B cell (primary cell): ENCODE measurements around the gene PRR9. TPM values are rescaled to one million over a fixed set of nuclear protein-coding genes. Genes with fewer than 3 reads are reported as not detected.

Experiments
- ATAC-seq: fragments of 200-7000 bp; cut with Tn5 transposase; one replicate; pipeline ENCODE4 v1.10.0; 2021; ENCODE audit warnings: low read depth, mild to moderate bottlenecking, moderate number of reproducible peaks, moderate library complexity
- CTCF ChIA-PET: fragments of 350-600 bp; sonication (Branson Sonifier 250); formaldehyde crosslinking; loops from one replicate; lab custom pipeline; 2021; ENCODE audit warnings: antibody characterized with exemption, inconsistent platforms; lab: Charles Lee
- POLR2A ChIA-PET: fragments of 350-600 bp; sonication (Branson Sonifier 250); formaldehyde crosslinking; loops from one replicate; lab custom pipeline; 2021; ENCODE audit warnings: antibody characterized with exemption; lab: Charles Lee
- DNase-seq: peaks from one replicate; pipeline ENCODE4 v3.0.0; 2013
- H2AFZ ChIP-seq: 2 replicates; pipeline ENCODE4 v1.6.1; 2012; ENCODE audit warnings: mild to moderate bottlenecking, low read depth, low read length; ENCODE audit not compliant: insufficient read depth, poor library complexity, severe bottlenecking
- H3K27ac ChIP-seq, 2 donors: 1 replicate in 1 of 2; 2 replicates in 1 of 2; pipeline ENCODE4 v1.5.1; 2012 to 2013; ENCODE audit warnings: low read length in 2 of 2, mild to moderate bottlenecking in 2 of 2, moderate library complexity in 1 of 2
- H3K27me3 ChIP-seq, 4 experiments: fragments of 200-600 bp in 1 of 4; sonication (generic) in 1 of 4; replicated peaks in 1 of 4; 1 replicate in 2 of 4; 2 replicates in 2 of 4; pipeline versions ENCODE4 v1.6.1 to v1.7.0; 2013 to 2016; ENCODE audit warnings: low read length in 3 of 4, mild to moderate bottlenecking in 2 of 4, mixed read lengths in 1 of 4, moderate library complexity in 1 of 4; ENCODE audit not compliant: insufficient read depth in 4 of 4, control insufficient read depth in 3 of 4; ENCODE audit errors: control extremely low read depth in 1 of 4
- H3K36me3 ChIP-seq, 2 experiments: replicated peaks in 1 of 2; 1 replicate in 1 of 2; 2 replicates in 1 of 2; pipeline versions ENCODE4 v1.6.1 to v1.7.1; 2013; ENCODE audit warnings: low read length in 1 of 2; ENCODE audit not compliant: insufficient read depth in 2 of 2, control insufficient read depth in 1 of 2; ENCODE audit errors: control extremely low read depth in 1 of 2, extremely low read depth in 1 of 2
- H3K4me1 ChIP-seq, 2 donors: fragments of 200-600 bp in 1 of 2; sonication (generic) in 1 of 2; 1 replicate in 1 of 2; 2 replicates in 1 of 2; pipeline versions ENCODE4 v1.5.1 to v1.6.1; 2013 to 2017; ENCODE audit warnings: low read length in 2 of 2; ENCODE audit not compliant: control insufficient read depth in 2 of 2, insufficient read depth in 2 of 2
- H3K4me2 ChIP-seq: replicated peaks from 2 replicates; pipeline ENCODE3; 2012; ENCODE audit warnings: mild to moderate bottlenecking, low read depth, low read length; ENCODE audit not compliant: poor library complexity, severe bottlenecking
- H3K4me3 ChIP-seq, 5 experiments: fragments of 200-600 bp in 1 of 5; sonication (generic) in 1 of 5; 1 replicate in 3 of 5; 2 replicates in 2 of 5; pipeline versions ENCODE4 v1.5.1 to v1.7.0; 2011 to 2016; ENCODE audit warnings: low read length in 4 of 5, mild to moderate bottlenecking in 4 of 5, low read depth in 2 of 5, control low read depth in 1 of 5, moderate library complexity in 1 of 5; ENCODE audit not compliant: insufficient read depth in 1 of 5; ENCODE audit errors: control extremely low read depth in 1 of 5, extremely low read depth in 1 of 5
- H3K79me2 ChIP-seq: fragments of 200-600 bp; sonication (generic); one replicate; pipeline ENCODE4 v1.6.0; 2016; ENCODE audit warnings: low read length; ENCODE audit not compliant: control insufficient read depth, insufficient read depth
- H3K9ac ChIP-seq: fragments of 200-600 bp; sonication (generic); 2 replicates; pipeline ENCODE4 v1.6.1; 2017; ENCODE audit warnings: mild to moderate bottlenecking, low read length, moderate library complexity
- H3K9me3 ChIP-seq, 3 donors: one replicate each; pipeline versions ENCODE4 v1.6.1 to v1.7.1; 2013; ENCODE audit warnings: low read length in 2 of 3; ENCODE audit not compliant: control insufficient read depth in 2 of 3, insufficient read depth in 1 of 3; ENCODE audit errors: control extremely low read depth in 1 of 3
- H4K20me1 ChIP-seq: 2 replicates; pipeline ENCODE4 v1.6.0; 2012; ENCODE audit warnings: mild to moderate bottlenecking, low read length; ENCODE audit not compliant: insufficient read depth, control insufficient read depth, poor library complexity, severe bottlenecking
- H3K27ac Mint-ChIP-seq: one replicate; pipeline ENCODE4 v1.8.0; 2021; ENCODE audit warnings: mixed read lengths
- H3K27me3 Mint-ChIP-seq: one replicate; pipeline ENCODE4 v1.8.0; 2021; ENCODE audit warnings: mixed read lengths
- H3K4me1 Mint-ChIP-seq: one replicate; pipeline ENCODE4 v1.8.0; 2021; ENCODE audit warnings: mixed read lengths
- H3K4me3 Mint-ChIP-seq: one replicate; pipeline ENCODE4 v1.8.0; 2021; ENCODE audit warnings: mixed read lengths
- H3K9me3 Mint-ChIP-seq: one replicate; pipeline ENCODE4 v1.8.0; 2022; ENCODE audit warnings: mixed read lengths; ENCODE audit not compliant: insufficient read depth
- CTCF ChIP-seq: fragments of 200-600 bp; IDR thresholded peaks from one replicate; pipeline ENCODE4 v1.8.0; 2022; ENCODE audit warnings: antibody characterized with exemption, mild to moderate bottlenecking
- EZH2 ChIP-seq: IDR thresholded peaks from 2 replicates; pipeline ENCODE4 v1.6.1; 2012; ENCODE audit warnings: borderline replicate concordance, low read depth, mild to moderate bottlenecking, moderate library complexity, low read length; ENCODE audit not compliant: insufficient read depth, poor library complexity, severe bottlenecking
- WGBS: methylation state at CpG from one replicate; pipeline ENCODE4 v1.1.5; 2013; ENCODE audit warnings: missing lambda C conversion rate; ENCODE audit not compliant: insufficient coverage; 5-methylcytosine and 5-hydroxymethylcytosine counted together
- intact Hi-C: fragments of 100-400 bp; cut with micrococcal nuclease; formaldehyde crosslinking; loops from one replicate; pipeline ENCODE4 v1.10.0; 2022
- polyA plus RNA-seq: library from polyadenylated mRNA; depleted of rRNA; stranded (reverse); fragments of >200 nt; gene quantifications from 2 replicates; pipeline ENCODE4 v1.2.3, GENCODE V29; 2012
- total RNA-seq, 2 donors: library from RNA; stranded (reverse); fragments of 120-200 nt in 1 of 2; gene quantifications; 1 replicate in 1 of 2; 2 replicates in 1 of 2; pipeline versions ENCODE4 v1.2.3 to v1.2.4, GENCODE V29; 2013 to 2022

PRR9 gene
- total and polyA plus RNA-seq, 2 donors (not counting 1 experiment from before 2014, with no cell fraction given) = not detected

GRCh38 chr1:153250166-153250565 lies 32.8 kb downstream of the PRR9 start:
- H3K9me3 ChIP-seq = no peaks in the 10 kb centered on the region
- TF ChIP-seq CTCF (no peak), EZH2 (no peak)
- ChIA-PET CTCF (no interaction called here), POLR2A (no interaction called here)
- no peaks in the 10 kb centered on the region for H3K79me2 ChIP-seq
- Mint-ChIP-seq H3K4me1 (no peaks in the 10 kb centered on the region), H3K27me3 (peaks cover 42% of the 10 kb centered on the region), H3K27ac (no peak overlapping the region), H3K9me3 (no peaks in the 10 kb centered on the region), H3K4me3 (no peak overlapping the region)
- H3K27me3 ChIP-seq = peaks cover 0 to 20% (median 14%) of the 10 kb centered on the region in 4 experiments
- ATAC-seq = no peak
- H2AFZ ChIP-seq = no peak overlapping the region
- no peak overlapping the region for H3K9ac ChIP-seq
- intact Hi-C loops = no loop called here
- no peaks in the 10 kb centered on the region for H4K20me1 ChIP-seq
- no CpG with 5 or more reads among the region's 1 CpG for WGBS
- H3K4me2 ChIP-seq = no peak overlapping the region
- H3K36me3 ChIP-seq = no peaks in the 10 kb centered on the region
- H3K4me3 ChIP-seq = no peak overlapping the region
- no peak overlapping the region for H3K27ac ChIP-seq
- no peaks in the 10 kb centered on the region for H3K4me1 ChIP-seq
- no peak for DNase-seq

GRCh38 chr1:153251087-153251486 lies 33.7 kb downstream of the PRR9 start:
- H3K36me3 ChIP-seq = no peaks in the 10 kb centered on the region
- Mint-ChIP-seq H3K9me3 (no peaks in the 10 kb centered on the region), H3K4me3 (no peak overlapping the region), H3K27me3 (peaks cover 39% of the 10 kb centered on the region), H3K4me1 (no peaks in the 10 kb centered on the region), H3K27ac (no peak overlapping the region)
- TF ChIP-seq EZH2 = no peak
- TF ChIP-seq CTCF = no peak
- no peak overlapping the region for H3K4me2 ChIP-seq
- ATAC-seq = no peak
- H3K4me3 ChIP-seq = no peak overlapping the region
- H4K20me1 ChIP-seq = no peaks in the 10 kb centered on the region
- intact Hi-C loops = no loop called here
- no peaks in the 10 kb centered on the region for H3K9me3 ChIP-seq
- H3K27ac ChIP-seq = no peak overlapping the region
- no peaks in the 10 kb centered on the region for H3K79me2 ChIP-seq
- DNase-seq = no peak
- ChIA-PET POLR2A (no interaction called here), CTCF (interaction anchor here (0.8 kb wide), 1 partner anchor 11 kb away, joined by 3 read pairs; no protein-coding TSS in a partner anchor)
- H3K4me1 ChIP-seq = no peaks in the 10 kb centered on the region
- H2AFZ ChIP-seq = no peak overlapping the region
- WGBS = 38% methylated on average over 1 of the region's 2 CpGs
- H3K27me3 ChIP-seq = peaks cover 0 to 18% (median 12%) of the 10 kb centered on the region in 4 experiments
- H3K9ac ChIP-seq = no peak overlapping the region
